SU-DHL-6 (cell line): ENCODE data around the gene TFIP11.

Experiments
- EZH2phosphoT487 ChIP-seq: fragments of 200-600 bp; sonication (generic), shearing (Covaris generic); conservative IDR thresholded peaks from 2 replicates; pipeline ENCODE4 v1.6.1; 2018; ENCODE audit warnings: mild to moderate bottlenecking, antibody characterized with exemption, low read length, moderate library complexity, mixed read lengths
- TF ChIP-seq, protein P1 (sequence below): fragments of 200-600 bp; sonication (generic); IDR thresholded peaks from one replicate; pipeline ENCODE4 v1.5.1; 2017; ENCODE audit warnings: antibody characterized with exemption, mild to moderate bottlenecking, low read length, moderate library complexity; ENCODE audit not compliant: insufficient read depth, poor library complexity, severe bottlenecking

DNA sequence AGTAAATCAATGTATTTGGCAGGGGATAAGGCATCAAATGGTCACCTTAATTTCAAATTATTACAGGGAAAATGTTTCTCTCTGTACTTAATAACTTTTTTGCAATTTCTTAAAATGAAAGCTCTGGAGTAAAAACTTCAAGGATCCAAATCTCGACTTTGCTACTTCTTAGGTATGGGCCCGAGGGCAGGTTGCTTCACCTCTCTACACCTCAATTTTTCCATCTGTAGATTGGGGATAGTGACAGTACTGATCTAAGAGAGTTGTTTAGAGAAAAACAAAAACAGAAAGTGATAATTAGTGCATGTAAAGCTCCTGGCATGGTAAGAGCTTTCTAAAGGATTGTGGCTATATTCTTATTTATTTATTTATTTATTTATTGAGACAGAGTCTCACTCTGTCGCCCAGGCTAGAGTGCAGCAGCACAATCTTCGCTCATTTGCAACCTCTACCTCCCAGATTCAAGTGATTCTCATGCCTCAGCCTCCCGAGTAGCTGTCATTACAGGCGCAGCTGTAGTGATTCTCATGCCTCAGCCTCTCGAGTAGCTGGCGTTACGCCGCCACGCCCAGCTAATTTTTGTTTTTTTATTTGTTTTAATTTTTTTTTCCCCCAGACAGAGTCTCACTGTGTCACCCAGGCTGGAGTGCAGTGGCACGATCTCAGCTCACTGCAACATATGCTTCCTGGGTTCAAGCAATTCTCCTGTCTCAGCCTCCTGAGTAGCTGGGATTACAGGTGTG is 2.3 kb upstream of the TFIP11 start:
- TF ChIP-seq, protein P1, sequence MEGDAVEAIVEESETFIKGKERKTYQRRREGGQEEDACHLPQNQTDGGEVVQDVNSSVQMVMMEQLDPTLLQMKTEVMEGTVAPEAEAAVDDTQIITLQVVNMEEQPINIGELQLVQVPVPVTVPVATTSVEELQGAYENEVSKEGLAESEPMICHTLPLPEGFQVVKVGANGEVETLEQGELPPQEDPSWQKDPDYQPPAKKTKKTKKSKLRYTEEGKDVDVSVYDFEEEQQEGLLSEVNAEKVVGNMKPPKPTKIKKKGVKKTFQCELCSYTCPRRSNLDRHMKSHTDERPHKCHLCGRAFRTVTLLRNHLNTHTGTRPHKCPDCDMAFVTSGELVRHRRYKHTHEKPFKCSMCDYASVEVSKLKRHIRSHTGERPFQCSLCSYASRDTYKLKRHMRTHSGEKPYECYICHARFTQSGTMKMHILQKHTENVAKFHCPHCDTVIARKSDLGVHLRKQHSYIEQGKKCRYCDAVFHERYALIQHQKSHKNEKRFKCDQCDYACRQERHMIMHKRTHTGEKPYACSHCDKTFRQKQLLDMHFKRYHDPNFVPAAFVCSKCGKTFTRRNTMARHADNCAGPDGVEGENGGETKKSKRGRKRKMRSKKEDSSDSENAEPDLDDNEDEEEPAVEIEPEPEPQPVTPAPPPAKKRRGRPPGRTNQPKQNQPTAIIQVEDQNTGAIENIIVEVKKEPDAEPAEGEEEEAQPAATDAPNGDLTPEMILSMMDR: no peak
- no peak for TF ChIP-seq EZH2phosphoT487
